Stimulated activated CD4-positive, alpha-beta T cell treated with anti-CD3 and anti-CD28 coated beads, TNF-alpha, amount 100 ng/mL, for 24 hours (primary cell): ENCODE measurements around the gene DNAJB6.
"Not testable (repeated sequence)": the region's sequence is repeated elsewhere in the genome, so short reads cannot be mapped to it uniquely, and the experiment has no call there.

ENCODE experiments used
- DNase-seq, 3 experiments: peaks; one replicate each; pipeline ENCODE4 v3.0.0-alpha.2; 2020; ENCODE audit warnings: low read depth in 3 of 3

The DNAJB6 gene

GRCh38 chr7:157441023-157441399 lies 104.2 kb downstream of the DNAJB6 start:
- no peak for DNase-seq

GRCh38 chr7:157442456-157442855 lies 105.7 kb downstream of the DNAJB6 start:
- no peak for DNase-seq

GRCh38 chr7:157442993-157443831 lies 106.4 kb downstream of the DNAJB6 start:
- DNase-seq = no peak

- no peak for DNase-seq
Measured at GRCh38 chr7:157444011-157444842, 107.4 kb downstream of the DNAJB6 start.

- no peak for DNase-seq
Measured at GRCh38 chr7:157444843-157445135, 108.0 kb downstream of the DNAJB6 start.

- DNase-seq = no peak
Measured at GRCh38 chr7:157445246-157445955, 108.6 kb downstream of the DNAJB6 start.

GRCh38 chr7:157445956-157446295 lies 109.1 kb downstream of the DNAJB6 start:
- no peak for DNase-seq

GRCh38 chr7:157446322-157446721 lies 109.5 kb downstream of the DNAJB6 start:
- DNase-seq = no peak

- not testable (repeated sequence) for DNase-seq
Measured at GRCh38 chr7:157454003-157454402, 117.2 kb downstream of the DNAJB6 start.

- no peak for DNase-seq
Measured at GRCh38 chr7:157457355-157458253, 120.8 kb downstream of the DNAJB6 start.

GRCh38 chr7:157458254-157458633 lies 121.4 kb downstream of the DNAJB6 start:
- no peak for DNase-seq

GRCh38 chr7:157459966-157460365 lies 123.2 kb downstream of the DNAJB6 start:
- DNase-seq = no peak

- DNase-seq = no peak
Measured at GRCh38 chr7:157460721-157461120, 123.9 kb downstream of the DNAJB6 start.

- no peak for DNase-seq
Measured at GRCh38 chr7:157461573-157462418, 125.0 kb downstream of the DNAJB6 start.

- DNase-seq = no peak
Measured at GRCh38 chr7:157462419-157462771, 125.6 kb downstream of the DNAJB6 start.

GRCh38 chr7:157462840-157463239 lies 126.0 kb downstream of the DNAJB6 start:
- no peak for DNase-seq

GRCh38 chr7:157463245-157463644 lies 126.4 kb downstream of the DNAJB6 start:
- no peak for DNase-seq

- DNase-seq = no peak
Measured at GRCh38 chr7:157464111-157464970, 127.5 kb downstream of the DNAJB6 start.

- DNase-seq = no peak
Measured at GRCh38 chr7:157464971-157465886, 128.4 kb downstream of the DNAJB6 start.
